NCI-H345 treated with DMSO at 0.1 percent for 48 hours (cell line): Measurements from ENCODE around the gene IDH3G.

Experiments used
- DNase-seq: peaks from one replicate; lab custom pipeline; 2025; ENCODE audit not compliant: unreplicated experiment; lab: John Stamatoyannopoulos, UW

The IDH3G gene

DNA sequence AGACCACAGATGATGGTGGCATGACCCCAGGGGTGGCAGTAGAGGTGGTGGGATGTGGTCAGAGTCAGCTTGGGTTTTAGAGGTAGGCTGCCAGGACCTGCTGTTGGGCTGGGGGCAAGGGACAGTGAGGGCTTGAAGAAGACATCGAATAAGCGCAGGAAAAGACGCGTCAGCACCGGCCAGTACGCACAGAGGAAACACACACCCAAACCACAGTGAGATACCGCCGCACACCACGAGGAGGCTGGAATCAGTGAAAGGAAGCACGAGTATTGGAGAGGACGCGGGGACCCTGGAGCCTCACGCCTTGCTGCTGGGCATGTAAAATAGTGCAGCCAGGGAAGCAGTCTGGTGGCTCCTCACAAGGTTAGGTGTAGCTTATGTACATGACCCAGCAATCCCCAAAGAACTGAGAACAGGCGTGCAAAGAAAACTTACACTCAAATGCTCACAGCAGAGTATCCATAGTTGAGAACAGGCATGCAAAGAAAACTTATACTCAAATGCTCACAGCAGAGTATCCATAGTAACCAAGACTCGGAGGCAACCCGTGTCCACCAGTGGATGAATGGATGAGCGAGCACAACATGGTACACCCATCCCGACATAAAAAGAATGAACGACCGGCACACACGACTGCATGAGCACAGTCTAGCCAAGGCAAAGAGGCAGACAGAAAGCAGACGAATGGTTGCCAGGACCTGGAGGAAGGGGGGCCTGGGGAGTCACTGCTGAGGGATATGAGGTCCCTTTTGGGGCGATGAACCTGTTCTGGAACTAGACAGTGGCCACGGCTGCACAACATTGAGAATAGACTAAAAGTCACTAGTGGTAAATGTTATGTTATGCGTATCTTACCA is 22.9 kb upstream of the IDH3G start:
- no peak for DNase-seq

DNA sequence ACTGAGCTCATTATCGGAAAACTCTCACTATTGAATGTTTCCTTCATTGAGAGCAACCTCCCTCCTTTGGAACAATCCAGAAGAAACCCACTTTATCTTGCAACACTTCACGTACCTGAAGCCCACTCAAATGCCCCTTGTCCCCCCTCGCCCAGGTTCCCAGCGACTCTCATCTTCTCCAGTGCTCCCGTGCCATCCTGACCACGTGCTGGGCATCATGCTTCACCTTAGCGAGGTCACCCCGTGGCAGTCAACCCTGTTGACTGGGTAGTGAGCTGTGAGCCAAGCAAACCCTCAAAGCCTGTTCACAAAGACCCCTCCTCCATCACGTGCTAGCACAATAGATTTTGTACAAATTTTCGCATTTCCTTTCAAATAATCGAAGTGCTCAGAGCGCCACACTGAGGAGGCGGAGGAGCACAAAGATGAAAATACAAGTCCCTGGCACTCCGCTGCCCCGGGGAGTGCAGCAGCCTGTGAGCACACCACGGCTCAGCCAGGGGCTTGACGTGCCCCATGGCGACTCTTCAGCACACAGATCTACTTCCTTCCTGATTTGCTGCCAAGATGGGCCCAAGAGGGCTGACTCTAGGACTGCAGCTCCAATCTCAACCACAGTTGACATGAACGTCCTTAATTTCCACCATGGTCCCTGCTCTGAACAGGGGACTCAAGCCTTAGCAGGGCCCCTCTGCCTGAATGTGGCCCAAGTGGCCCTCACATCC is 20.6 kb upstream of the IDH3G start:
- no peak for DNase-seq

DNA sequence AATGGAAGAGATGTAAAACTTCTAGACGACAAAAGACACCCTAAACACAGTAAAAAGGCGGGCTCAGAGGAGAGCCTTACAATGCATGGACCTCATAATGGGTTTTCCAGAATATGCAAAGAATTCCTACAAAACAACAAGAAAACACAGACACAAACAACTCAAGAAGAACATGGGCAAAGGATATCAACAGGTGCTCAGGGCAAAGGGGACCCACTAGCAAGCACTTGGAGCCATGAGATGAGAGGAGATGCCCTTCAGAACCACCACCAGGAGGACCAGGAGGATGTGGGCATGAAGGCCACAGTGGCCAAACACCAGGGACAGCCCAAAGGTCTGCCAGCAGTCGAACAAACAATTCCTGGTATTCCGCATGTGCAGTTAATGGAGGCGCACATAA is 19.0 kb upstream of the IDH3G start:
- no peak for DNase-seq

DNA sequence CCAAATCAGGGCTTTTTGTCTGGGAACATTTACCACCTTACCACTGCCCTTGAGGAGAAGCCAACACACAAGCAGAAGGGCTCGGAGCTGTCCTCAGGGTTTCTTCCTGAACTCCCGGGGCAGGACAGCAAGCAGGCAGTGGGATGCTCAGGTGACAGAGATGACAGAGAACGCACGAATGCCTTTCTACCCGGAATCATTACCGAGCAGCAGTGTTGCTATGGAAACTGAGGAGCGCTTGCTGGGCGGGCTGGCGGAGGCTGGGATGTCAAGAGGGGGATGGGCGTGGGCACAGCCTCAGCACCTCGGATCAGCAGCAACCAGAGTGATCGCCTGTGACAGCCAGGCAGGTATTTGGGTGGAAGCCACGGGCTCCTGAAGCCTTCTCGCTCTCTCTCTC is 18.0 kb upstream of the IDH3G start:
- DNase-seq, result no peak

DNA sequence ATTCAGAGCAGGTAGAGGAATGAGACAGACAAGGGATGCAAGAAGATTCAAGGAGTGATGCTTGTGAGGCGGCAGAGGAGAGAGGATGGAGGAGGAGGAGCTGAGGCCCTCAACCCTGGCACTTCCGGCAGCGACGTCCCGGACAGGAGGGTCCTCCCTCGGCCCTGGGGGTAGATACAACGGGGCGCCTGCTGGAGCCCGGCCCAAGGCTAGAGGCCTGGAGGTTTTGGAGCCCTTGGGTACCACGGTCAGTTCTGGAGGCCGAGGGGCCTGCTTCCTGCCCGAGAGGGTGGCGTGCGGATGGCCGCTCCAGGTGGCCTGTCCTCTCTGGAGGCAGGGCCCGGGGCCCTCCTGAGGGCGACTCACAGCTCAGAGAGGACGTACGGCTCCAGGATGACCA is 13.8 kb upstream of the IDH3G start:
- no peak for DNase-seq

GRCh38 chrX:153806999-153807575 is 12.9 kb upstream of the IDH3G start:
- DNase-seq, result no peak

DNA sequence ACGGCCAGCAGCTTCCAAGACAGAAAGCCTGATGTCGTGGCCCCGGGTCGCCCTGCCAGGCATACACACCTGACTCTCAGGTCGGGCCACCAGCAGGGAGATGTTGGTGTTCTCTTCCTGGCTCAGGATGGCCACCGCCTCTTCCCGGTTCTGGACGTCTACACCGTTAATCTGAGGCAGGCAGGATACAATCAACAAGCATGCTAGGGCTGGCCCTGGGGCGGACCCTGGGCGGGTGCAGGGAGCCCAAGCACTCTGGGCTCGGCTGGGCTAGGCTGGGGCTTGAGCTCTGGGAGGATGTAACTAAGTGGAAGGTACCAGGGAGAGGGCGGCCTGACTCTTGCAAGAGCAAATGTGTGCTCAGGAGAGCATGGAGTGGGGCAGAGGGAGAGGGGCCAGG is 11.3 kb upstream of the IDH3G start:
- DNase-seq, result no peak

- DNase-seq, result no peak
These were observed 10.4 kb upstream of the IDH3G start for GRCh38 chrX:153804621-153805020.

DNA sequence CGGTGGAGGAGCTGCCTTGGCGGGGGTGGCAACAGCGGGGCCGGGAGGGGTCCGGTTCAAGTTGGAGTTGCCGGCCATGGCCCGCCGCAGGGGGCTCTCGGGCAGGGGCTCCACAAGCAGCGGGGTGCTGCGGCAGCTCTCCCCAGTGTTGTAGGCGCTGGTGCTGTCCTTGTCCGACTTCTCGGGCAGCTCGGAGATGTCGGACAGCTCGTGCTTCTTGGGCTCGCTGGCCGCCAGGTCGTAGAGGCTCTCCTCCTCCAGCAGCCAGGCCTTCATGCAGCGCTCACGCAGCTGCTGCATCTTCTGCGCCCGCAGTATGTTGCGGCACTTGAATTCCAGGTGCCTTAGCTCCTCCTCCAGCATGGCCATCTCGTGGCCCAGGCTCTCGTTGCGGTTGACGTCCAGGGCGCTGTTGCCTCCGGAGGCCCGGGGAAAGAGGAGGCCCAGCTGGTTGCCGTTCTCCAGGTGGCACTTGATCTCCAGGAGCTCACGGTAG is 10.0 kb upstream of the IDH3G start:
- DNase-seq, result no peak

- no peak for DNase-seq
These were observed 9.3 kb upstream of the IDH3G start for GRCh38 chrX:153803211-153804099.

DNA sequence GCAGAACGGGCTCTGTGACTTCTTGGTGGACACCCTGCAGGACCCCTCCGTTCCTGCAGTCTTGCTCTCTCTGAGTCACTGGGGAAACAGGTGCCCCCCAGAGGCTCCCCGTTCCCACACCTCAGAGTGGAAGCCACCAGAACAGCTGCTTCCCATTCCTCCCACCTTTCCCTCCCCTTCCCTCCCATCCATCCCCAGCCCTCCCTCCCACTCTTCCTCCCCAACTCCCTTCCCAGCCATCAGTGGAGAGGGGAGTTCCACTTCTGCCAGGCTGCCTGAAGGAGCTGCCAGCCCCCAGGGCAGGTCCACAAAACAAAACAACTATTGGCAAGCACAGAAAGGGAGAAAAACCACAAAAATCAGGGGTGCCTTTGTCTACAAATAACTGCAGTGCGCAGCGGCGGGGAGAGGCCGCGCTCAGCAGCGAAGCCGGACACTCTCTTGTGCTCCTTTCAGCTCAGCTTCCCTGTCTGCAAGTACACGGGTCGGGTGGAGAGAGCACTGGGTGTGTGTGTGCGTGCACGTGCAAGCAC is 8.4 kb upstream of the IDH3G start:
- DNase-seq, result no peak

GRCh38 chrX:153801669-153802068 is 7.5 kb upstream of the IDH3G start:
- DNase-seq, result no peak

GRCh38 chrX:153800746-153801145 is 6.6 kb upstream of the IDH3G start:
- no peak for DNase-seq

DNA sequence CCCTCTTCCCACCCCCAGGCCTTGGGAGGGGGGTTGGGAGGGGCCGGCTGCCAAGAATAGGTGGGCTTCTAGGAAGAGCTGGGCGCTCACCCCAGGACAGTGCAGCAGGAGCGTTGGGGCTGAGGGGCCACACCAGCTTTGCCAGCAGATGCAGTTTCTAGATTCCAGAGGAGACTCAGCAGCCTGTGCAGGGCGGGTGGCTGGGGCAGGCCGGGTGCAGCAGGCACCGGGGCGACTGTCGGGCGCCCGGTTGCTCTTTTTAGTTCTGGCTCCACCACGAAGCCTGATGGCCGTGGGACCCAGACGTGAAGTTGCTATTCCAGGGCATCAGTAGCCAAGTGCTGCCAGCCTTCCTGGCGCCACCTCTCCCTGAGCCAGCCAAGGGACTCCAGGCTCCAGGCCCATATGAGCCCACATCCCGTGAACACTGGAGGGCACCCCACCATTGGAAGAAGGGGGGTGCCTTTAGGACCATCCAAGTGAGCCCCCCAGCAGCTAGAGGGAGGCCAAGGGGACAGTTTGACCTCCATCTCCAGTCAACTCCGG is 6.1 kb upstream of the IDH3G start:
- no peak for DNase-seq

DNA sequence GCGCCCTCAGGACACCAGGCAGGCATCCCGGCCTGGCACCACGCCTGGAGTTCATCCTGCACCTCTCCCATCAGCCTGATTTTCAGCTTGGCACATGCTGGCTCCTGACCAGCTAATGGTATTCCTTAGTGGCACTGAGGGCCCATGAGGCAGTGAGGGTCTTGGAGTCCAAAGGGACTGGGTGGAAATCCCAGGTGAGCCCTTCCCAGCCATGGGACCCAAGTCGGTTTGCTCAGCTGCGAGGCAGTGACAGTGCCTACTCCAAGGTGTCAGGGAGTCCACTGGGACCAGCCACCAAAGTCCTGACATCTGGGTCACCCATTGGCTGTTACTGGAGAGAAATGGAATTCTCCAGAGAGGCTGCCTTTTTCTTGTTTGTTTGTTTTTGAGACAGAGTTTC is 5.2 kb upstream of the IDH3G start:
- DNase-seq, result no peak

DNA sequence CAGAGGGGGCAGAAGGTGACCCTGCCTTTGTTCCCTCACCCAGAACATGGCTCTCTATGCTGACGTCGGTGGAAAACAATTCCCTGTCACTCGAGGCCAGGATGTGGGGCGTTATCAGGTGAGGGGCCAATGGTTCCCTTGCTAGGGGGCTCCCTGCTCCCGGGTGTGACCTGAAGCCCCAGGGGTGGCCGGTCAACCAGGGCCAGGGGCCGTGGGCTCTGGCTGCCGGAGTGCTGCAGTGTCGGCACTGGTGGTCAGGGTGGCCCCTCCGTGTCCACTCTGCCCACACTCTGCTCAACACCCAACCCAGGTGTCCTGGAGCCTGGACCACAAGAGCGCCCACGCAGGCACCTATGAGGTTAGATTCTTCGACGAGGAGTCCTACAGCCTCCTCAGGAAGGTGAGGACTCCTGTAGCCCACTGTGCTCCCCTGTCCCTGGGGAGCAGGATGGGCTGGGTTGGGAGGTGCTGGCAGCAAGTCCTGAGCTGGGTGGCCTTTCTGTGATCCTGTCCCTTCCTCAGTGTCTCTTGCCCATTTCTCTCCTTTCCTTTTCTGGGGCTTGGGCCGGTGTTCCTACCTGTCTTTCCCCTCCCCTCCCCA is 3.3 kb upstream of the IDH3G start:
- no peak for DNase-seq

DNA sequence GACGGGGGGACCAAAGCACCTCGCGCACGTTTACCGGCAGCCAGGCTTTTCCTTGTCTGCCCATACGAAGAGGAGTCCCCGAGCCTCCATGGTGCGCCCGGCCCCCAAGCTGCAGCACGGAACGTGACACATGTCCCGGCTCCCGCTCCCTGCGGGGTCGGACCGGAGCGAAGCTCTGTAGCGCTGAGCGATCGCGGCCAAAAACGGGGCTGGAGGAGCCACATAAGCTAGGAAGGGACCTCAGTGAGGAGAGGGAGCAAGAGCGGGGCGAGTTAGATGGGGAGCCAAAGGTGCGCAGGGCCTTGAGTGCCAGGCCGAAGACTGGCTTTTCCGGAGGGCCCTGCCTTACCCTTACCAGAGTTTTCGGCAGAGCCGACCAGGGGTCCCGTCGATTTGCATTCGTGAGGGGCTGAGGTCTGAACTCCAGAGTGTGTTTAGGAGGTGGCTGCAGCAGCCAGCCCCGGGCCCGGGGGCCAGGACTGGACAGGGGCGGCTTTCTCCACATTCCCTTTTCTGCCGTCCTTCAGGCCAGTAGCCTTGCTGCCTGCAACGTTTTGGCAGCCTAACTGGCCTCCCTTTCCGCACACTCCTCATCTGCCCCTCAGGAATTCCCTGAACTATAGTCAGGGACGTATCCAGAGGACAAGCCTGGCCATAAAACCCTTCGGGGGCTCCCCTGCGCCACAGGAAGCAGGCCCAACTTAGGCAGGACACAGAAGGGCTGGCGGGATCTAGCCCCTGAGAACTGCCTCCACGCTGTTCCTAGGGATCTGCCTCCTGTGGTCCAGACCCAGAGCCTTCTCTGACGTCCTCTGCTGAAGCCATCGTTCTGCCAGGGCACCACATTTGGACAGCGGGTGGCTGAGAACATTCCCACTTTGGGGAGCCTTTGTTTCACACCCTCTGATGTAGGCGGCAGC is 982 bp upstream of the IDH3G start:
- DNase-seq, result no peak

- DNase-seq, result no peak
These were observed 884 bp downstream of the IDH3G start for GRCh38 chrX:153793291-153793690.

GRCh38 chrX:153792368-153792767 is 1.8 kb downstream of the IDH3G start:
- no peak for DNase-seq
